GM19193 (cell line): ENCODE data around the gene GNPTG.

Source experiments
- POLR2A ChIP-seq: IDR thresholded peaks from 4 replicates; pipeline ENCODE4 v1.6.1; 2011; ENCODE audit not compliant: insufficient read depth, insufficient read length; ENCODE audit errors: extremely low read depth

Gene GNPTG

DNA sequence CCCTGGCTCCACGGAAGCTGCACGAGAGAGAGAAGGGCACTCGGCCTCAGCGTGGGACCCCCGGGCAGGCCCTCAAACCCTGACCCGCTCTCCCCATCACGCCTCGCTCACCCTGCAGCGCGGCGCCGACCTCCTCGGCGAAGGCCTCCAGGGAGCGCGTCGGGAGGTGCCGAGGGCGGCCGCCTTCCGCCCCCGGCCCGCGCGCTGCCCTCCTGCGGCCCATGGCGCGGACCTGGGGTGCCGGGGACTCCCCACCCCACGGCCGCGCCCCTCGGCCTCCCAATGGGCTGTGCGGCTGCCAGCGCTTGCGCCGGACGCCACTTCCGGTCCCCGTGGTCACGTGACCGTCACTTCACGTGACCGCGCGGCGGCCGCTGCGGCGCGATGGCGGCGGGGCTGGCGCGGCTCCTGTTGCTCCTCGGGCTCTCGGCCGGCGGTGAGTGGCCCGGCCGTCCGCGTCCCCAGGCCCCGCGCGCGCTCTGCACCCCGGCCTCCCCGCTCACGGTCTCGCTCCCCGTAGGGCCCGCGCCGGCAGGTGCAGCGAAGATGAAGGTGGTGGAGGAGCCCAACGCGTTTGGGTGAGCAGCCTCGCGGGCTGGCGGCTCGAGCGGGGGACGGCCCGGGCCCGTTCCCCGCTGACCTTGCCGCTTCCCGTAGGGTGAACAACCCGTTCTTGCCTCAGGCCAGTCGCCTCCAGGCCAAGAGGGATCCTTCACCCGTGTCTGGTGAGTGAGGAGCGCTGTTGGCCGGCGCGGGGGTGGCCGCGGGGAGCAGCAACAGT, at the start of gene GNPTG, which contains the start of gene TSR3:
TSS of gene GNPTG (plus strand) at position 350 of the 781 bp plus-strand sequence. CDS start at position 385, 35 bp downstream.
TSS of gene TSR3 (minus strand) at position 297 of the 781 bp plus-strand sequence. CDS start at position 223, 74 bp downstream.
- peak; percentile 85 for TF ChIP-seq POLR2A

DNA sequence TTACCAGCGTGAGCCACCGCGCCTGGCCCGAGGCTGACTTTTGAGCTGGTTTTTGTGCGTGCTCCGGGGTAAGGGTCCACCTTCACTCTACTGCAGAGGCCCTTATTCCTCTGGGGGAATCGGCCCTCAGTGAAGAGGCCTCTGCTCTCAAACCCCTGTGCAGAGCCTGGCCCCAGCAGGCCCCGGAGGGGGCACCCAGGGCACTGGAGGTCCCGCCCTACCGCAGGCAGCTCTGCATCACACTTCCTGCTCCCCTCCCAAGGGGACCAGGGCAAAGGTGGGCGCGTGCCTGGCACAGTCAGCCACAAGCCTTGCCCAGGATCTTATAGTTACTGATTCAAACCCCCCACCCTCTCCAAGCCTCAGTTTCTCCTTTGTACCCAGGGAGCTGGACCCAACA, 45.9 kb upstream of the GNPTG start:
- no peak for TF ChIP-seq POLR2A

DNA sequence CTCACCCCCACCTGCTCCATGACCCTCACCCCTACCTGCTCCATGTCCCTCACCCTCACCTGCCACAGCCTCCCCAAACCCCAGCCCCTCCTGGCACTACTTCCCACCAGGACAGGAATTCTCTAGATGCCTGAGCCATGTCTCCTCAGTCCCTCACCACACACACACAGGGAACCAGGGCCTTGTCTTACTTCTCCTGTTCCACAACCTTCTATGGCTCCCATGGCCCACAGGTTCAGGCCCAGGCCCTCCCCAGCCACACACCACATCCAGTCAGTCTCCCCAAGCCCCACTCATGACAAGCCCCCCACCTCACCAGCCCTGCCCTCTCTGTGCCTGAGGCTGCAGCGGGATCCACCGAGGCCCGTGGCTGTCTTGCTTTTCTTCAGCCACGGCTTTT, 45.4 kb upstream of the GNPTG start:
- TF ChIP-seq POLR2A, result no peak

DNA sequence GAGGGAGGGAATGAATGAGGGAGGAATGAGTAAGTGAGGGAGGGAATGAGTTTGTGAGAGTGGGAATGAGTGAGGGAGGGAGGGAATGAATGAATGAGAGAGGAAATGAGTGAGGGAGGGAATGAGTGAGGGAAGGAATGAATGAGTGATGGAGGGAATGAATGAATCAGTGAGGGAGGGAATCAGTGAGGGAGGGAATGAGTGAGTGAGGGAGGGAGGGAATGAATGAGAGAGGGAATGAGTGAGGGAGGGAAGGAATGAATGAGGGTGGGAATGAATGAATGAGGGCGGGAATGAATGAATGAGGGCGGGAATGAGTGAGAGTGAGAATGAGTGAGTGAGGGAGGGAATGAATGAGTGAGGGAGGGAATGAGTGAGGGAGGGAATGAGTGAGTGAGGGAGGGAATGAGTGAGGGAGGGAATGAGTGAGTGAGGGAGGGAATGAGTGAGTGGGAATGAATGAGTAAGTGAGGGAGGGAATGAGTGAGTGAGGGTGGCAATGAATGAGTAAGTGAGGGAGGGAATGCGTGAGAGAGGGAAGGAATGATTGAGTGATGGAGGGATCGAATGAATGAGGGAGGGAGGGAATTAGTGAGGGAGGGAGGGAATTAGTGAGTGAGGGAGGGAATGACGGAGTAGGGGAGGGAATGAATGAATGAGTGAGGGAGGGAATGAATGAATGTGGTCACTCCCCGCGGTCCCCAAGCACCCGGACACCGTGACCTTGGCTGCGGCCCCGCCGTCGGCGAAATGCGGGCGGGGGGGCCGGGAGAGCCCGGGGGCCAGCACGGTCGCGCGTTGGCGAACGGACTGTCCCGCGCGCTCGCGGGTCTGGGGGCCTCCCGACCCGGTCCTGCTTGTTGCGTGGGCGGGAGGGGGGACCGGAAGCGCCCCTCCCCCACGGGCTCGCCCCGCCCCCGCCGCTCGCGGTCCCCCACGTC, 43.4 kb upstream of the GNPTG start:
- TF ChIP-seq POLR2A, result peak; percentile 67

DNA sequence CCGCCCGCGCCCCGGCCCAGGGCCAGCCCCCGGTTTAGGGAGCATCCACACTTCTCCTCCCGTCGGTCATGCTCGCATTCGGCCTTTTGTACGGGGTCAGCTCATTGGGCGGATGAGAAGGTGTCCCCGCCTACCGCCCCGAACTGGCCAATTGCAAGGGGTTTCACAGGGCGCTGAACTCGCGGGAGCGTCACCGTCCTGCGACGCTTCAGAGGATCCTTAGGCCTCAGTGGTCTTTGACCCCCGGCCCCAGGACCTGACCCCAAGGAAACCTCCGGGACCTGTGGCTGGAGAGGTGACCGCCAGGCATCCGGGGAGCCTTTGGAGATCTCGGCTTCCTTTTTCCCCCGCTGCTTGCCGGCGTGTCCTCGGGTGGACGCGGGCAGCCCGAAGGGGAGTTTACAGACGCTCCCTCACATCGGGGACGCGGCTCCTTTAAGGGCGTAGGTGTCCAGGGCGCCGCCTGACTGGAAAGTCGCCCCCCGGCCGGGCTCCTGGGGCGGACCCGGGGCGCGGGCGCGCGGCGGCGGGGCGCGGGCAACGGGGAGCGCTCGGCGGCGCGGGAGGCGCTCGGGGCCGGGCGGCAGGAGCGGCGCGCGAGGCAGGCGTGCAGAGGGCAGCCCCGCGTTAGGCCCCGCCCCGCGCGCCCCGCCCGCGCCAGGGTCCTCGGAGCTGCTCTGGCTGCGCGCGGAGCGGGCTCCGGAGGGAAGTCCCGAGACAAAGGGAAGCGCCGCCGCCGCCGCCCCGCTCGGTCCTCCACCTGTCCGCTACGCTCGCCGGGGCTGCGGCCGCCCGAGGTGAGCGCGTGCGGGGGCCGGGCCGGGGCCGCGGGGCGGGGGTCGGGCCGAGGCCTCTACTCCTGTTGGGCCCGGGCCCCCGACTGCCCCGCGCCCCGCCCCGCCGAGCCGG, 42.5 kb upstream of the GNPTG start, which contains the start of gene UBE2I:
TSS of gene UBE2I (plus strand) at position 660 of the 909 bp plus-strand sequence. CDS start 4,395 bp downstream, outside the sequence.
- peak; percentile 72 for TF ChIP-seq POLR2A

DNA sequence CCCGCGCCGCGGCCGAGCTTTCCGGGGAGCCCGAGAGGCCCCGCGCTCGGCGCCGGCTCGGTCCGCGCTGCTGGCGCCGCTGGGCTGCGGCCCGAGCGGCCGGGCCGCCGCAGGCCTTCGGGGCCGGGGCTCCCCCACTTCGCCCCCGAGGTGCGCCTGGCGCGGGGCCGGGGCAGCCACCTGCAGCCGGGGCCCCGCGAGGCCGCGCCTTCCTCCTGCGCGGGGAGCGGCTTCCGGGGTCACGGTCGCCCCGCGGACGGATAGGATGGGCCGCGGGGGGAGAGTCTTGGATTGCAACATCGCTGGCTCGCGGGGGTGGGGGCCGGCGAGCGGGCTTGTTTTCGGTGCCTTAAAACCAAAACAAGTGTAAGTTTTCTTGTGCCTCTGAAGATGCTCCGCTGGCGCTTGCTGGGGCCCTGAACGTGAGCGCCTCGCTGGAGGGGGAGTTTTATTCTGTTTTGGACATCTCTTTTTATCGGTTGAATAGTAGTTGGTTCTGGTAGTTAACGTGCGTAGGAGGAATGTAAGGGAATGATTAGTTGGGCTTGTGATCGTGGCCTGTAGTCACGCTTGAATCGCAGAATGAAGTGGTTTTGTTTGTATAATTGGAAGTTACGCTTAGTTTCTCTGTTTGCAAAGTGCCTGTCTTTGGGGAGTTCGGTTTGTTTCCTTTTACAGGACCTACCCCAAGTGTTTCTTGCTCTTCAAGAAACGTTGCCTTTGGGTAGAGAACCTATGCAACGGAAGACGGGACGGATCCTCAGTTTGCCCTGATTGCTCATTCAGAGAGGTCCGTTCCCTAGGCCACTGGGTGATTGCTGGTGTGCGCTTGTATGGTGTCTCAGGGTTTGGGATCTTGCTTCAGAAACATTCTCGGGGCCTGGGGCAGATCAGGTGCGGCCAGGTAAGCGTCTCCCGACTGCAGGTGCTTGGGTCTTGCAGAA, 41.6 kb upstream of the GNPTG start:
- no peak for TF ChIP-seq POLR2A

DNA sequence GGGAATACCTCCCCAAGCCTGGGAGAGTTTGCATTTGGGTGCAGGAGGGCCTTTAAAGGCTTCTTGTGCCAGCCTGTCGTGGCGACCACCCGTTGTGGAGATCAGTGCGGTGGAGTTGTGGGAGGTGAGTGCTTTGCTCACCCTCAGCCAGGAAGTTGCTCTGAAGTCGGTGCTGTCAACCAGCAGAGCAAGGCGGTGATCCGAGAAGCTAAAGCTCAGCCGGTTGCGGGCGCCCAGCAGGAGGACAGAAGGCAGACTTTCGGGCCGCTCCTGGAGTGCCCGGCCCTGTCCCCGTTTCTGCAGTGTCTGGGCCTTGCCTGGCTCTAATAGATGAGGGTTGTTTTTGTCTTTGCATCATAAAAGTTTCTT, 40.9 kb upstream of the GNPTG start:
- TF ChIP-seq POLR2A, result no peak

DNA sequence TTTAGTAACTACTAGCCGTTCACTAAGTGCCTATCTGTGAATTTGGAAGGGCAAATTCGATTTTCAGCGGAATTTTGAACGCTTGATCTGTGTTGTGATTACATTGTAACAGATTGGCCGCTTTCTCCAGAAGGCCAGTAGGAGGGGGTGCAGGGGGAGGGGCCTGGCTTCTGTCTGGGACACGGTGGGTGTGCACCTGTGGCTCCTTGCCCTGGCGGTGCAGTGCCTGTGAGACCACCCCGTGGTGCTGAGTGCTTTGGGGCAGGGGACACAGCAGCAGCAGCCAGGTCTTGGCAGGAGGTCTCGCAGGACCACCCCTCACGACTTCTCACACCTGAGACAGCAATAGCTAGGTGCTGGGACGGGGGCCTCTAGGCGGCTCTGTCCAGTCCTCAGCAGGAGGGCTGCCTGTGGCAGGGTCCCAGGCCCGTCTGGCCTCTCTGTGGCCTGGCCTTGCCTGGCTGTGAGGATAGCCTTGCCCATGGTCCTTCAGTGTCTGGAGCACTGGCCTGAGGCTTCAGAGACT, 40.5 kb upstream of the GNPTG start:
- TF ChIP-seq POLR2A, result no peak

DNA sequence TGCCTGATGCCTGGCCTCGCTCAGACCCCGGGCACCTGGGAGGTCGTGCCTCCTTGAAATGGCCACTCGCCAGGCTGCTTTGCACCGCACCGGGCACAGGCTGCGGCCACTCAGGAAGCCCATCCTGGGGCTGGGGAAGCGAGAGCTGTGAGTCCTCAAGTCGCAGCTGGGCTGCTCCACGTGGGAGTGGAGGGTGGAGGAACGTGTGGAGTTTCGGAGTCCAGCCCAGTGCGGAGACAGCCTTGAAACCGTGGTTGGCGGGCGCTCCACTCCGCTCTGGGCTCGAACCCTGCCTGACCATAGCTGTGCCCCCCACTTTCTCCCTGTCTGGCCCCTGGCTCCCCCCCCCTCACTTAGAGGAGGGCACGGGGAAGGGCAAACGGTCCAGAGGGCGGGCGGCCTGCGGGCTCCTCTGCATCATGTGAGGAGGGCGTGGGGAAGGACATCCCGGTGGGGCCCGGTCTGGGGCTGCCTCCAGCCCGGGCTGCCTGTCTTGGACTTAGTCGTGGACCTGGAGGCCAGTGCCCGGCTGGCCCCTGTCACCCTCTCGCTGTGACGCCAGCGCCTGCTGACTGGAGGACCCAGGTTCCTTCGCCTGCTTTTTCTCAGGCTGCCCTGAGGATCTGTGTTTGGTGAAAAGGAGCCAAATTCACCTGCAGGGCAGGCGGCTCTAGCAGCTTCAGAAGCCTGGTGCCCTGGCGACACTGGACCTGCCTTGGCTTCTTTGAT, 39.8 kb upstream of the GNPTG start:
- TF ChIP-seq POLR2A, result no peak

DNA sequence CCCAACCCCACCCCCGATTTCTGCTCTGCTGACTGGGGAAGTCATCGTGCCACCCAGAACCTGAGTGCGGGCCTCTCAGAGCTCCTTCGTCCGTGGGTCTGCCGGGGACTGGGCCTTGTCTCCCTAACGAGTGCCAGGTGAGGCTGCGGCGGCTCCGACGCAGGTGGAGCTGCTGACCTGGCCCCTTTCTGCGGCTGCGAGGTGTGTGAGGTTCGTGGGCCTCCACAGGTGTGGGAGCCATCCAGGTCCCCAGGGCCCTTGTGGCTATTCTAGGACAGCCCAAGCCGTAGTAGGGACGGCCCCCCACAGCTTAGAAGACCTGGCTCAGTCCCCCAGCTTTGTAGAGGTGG, 39.3 kb upstream of the GNPTG start:
- no peak for TF ChIP-seq POLR2A

DNA sequence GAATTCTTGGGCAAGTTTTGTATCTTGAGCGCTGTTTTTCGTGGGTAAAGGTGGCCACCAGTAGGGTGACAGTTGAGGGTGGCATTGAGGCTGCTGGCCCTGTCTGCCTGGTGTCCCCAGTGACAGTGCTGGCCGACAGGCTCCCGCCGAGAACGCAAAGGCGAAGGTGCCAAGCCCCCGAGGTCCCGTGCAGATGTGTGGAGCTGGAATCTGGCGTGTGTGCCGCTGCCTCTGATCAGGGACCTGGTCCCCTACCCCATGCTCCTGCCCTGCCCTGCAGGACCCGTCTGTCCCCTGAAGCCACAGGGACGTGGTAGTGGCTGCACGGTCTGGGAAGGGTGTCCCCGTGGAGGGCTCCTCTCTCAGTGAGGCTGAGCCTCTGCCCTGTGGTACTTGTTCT, 38.8 kb upstream of the GNPTG start:
- TF ChIP-seq POLR2A, result no peak

DNA sequence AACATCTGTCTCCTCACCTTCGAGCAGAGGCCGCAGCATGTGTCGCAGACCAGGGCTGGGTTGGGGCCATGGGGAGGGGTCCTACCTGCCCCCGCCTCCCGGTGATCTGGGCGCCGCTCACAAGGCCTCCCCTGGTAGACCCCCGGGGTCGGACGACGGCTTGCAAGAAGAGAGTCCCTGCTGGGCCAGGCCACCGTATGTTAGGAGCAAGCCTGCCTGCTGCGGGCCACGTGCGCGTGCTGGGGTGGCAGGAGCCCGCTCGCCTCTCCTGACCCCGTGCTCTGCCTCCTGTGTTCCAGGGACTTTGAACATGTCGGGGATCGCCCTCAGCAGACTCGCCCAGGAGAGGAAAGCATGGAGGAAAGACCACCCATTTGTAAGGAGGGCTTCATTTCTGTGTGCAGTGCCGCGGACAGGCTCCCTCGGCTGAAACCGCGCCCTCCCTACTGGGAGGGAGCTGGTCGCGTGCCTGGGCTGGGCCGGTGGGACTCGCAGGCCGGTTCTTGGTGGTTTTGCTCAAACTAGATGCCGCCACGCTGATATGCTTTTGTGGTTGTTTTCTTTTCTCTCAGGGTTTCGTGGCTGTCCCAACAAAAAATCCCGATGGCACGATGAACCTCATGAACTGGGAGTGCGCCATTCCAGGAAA, 37.9 kb upstream of the GNPTG start:
- no peak for TF ChIP-seq POLR2A
